ENCODE measurements around the gene CENPT.

The CENPT gene

DNA sequence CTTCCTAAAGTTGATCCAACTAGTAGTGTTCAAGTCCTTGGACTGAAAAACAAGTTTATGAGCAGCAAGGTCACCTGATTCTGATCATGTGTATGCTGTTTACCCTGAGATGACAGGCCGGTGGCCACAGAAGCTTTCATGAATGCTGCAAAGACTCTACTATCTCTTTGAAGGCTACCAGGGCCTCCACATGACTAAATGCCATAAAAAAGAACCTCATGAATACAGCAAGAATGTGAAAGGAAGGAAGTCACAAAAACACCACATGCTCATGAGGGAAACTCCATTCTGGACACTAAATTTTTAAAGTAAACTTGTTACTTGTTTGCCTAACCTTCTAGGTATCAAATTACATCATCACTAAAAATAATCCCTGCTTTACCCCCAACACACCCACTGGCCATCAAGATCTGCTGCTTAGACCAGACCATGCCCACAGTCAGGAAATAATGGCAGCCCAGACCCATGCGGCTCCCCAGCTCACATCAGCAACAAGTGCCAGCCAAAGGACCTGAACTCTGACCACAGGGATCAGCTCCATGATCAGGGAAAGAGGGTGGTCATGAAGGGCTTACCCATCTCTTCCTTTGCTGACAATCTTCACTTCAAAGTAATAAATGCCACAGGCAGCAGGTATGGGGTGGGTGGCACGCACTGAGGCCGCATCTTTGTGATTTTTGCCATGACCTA is 42.5 kb downstream of the CENPT start:
- TF ChIP-seq CTCF (IDR thresholded peaks at IDR 0.05; ENCODE audit: insufficient read depth, low read depth, low read length, missing control alignments) = no peak
- peak overlapping the region; percentile 84 for H3K4me3 ChIP-seq (ENCODE audit: low read depth, low read length)
- DNase-seq (ENCODE audit: low read depth) = peak; percentile 31

DNA sequence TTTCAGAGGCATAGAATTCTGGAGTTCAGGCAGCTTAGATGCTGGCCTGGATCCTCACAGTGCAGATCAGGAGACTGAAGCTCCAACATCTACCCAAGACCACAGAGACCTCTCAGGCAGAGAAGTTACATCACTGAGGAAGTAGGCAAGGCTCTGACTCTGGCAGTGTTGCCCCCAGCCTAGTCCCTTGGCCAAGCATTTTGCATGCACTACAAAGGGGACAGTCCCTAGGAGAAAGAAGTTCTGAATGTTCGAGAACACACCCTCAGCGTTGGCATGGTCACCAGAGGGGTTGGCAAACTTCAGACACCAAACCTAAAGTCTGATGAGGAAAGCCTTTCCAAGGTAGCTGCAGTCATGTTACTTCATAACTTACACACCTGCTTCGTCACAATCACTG is 43.6 kb downstream of the CENPT start:
- no peak for TF ChIP-seq CTCF (IDR thresholded peaks at IDR 0.05; ENCODE audit: insufficient read depth, low read depth, low read length, missing control alignments)
- DNase-seq (ENCODE audit: low read depth) = peak; percentile 33
- no peak overlapping the region for H3K4me3 ChIP-seq (ENCODE audit: low read depth, low read length)

DNA sequence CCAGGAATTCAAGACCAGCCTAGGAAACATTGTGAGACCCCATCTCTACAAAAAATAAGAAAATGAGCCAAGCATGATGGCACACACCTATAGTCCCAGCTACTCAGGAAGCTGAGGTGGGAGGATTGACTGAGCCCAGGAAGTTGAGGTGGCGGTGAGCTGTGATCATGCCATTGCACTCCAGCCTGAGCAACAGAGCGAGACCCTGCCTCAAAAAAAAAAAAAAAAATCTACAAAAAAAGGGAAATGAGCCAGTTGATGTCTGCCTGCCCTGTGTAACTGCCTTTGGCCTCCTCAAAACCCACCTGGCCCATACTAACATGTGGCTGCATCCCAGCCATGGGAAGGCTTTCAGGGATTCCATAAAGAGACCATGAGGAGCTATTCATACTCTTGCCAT is 45.6 kb downstream of the CENPT start:
- no peak for TF ChIP-seq CTCF (IDR thresholded peaks at IDR 0.05; ENCODE audit: insufficient read depth, low read depth, low read length, missing control alignments)
- H3K4me3 ChIP-seq (ENCODE audit: low read depth, low read length) = no peak overlapping the region
- DNase-seq (ENCODE audit: low read depth) = peak; percentile 74

- no peak for DNase-seq (ENCODE audit: low read depth)
Observed at GRCh38 chr16:67801241-67801640, 46.3 kb downstream of the CENPT start.

GRCh38 chr16:67800338-67800926 is 47.1 kb downstream of the CENPT start:
- no peak for DNase-seq (ENCODE audit: low read depth)
- no peak for TF ChIP-seq CTCF (IDR thresholded peaks at IDR 0.05; ENCODE audit: insufficient read depth, low read depth, low read length, missing control alignments)
- no peak overlapping the region for H3K4me3 ChIP-seq (ENCODE audit: low read depth, low read length)

More at GRCh38 chr16:67801241-67801640, 46.3 kb downstream of the CENPT start:
- no peak overlapping the region for H3K4me3 ChIP-seq (ENCODE audit: low read depth, low read length)
- TF ChIP-seq CTCF (IDR thresholded peaks at IDR 0.05; ENCODE audit: insufficient read depth, low read depth, low read length, missing control alignments) = no peak

GRCh38 chr16:67796099-67796718 is 51.3 kb downstream of the CENPT start:
- H3K4me3 ChIP-seq (ENCODE audit: low read depth, low read length) = no peak overlapping the region
- no peak for TF ChIP-seq CTCF (IDR thresholded peaks at IDR 0.05; ENCODE audit: insufficient read depth, low read depth, low read length, missing control alignments)
- no peak for DNase-seq (ENCODE audit: low read depth)
